Measurements from ENCODE around the gene EPHA5. TPM values are rescaled to one million over a fixed set of nuclear protein-coding genes. Genes with fewer than 3 reads are reported as not detected.

The EPHA5 gene
- total and polyA plus RNA-seq, 2 experiments from 2014 or later, result 0.15 TPM; not detected in 1

DNA sequence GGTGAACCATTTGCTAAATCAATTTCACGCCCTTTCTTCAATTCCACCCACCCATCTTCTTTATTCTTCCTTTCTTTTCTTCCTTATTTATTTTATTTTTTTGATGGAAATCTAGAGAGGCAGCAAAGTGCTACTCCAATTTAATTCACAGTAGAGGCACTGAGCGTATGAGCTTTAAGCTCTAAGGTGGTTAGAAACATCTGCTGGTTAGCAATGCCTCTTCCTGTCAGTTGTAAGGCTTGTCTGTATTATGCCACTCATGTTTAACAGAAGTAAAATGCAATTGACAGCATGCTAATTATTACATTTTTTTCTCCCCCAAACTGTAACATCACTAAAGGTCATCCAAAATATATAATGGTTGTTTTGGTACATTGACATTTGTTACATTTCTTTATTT is 103.8 kb downstream of the EPHA5 start:
- no peaks in the 10 kb centered on the region for H3K9me3 ChIP-seq (ENCODE audit: low read depth)
- H3K27ac ChIP-seq, result no peak overlapping the region
- no peak for DNase-seq (ENCODE audit: low read depth in 1 of 2, low spot score in 1 of 2)
- no peaks in the 10 kb centered on the region for H3K4me1 ChIP-seq (ENCODE audit: low read depth)
- H3K36me3 ChIP-seq, result no peaks in the 10 kb centered on the region
- no peak overlapping the region for H3K4me3 ChIP-seq
- H3K27me3 ChIP-seq, result no peaks in the 10 kb centered on the region
- TF ChIP-seq, protein P1, sequence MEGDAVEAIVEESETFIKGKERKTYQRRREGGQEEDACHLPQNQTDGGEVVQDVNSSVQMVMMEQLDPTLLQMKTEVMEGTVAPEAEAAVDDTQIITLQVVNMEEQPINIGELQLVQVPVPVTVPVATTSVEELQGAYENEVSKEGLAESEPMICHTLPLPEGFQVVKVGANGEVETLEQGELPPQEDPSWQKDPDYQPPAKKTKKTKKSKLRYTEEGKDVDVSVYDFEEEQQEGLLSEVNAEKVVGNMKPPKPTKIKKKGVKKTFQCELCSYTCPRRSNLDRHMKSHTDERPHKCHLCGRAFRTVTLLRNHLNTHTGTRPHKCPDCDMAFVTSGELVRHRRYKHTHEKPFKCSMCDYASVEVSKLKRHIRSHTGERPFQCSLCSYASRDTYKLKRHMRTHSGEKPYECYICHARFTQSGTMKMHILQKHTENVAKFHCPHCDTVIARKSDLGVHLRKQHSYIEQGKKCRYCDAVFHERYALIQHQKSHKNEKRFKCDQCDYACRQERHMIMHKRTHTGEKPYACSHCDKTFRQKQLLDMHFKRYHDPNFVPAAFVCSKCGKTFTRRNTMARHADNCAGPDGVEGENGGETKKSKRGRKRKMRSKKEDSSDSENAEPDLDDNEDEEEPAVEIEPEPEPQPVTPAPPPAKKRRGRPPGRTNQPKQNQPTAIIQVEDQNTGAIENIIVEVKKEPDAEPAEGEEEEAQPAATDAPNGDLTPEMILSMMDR (IDR thresholded peaks at IDR 0.05; ENCODE audit: low read depth, low read length), result no peak

DNA sequence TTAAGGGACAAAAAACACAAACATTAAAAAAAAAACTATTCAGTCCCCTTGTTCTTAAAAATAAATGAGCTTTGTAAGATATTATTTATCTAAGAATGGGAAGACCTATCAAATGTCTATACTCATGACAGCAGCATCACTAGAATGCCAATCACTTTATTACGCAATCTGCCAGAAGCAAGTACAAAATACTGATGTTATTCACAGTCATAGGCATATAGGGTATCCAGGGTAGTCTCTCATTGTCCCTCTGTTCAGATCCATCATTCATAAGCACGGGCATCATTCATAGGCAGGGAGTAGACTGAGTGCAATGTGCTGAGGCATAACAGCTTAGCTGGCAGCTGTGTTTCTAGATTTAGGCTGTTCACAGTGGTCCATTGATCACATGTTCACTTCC is 109.1 kb downstream of the EPHA5 start:
- H3K36me3 ChIP-seq, result no peaks in the 10 kb centered on the region
- TF ChIP-seq, protein P1 (IDR thresholded peaks at IDR 0.05; ENCODE audit: low read depth, low read length), result no peak
- H3K4me1 ChIP-seq (ENCODE audit: low read depth), result no peaks in the 10 kb centered on the region
- no peak overlapping the region for H3K4me3 ChIP-seq
- H3K27ac ChIP-seq, result no peak overlapping the region
- no peaks in the 10 kb centered on the region for H3K9me3 ChIP-seq (ENCODE audit: low read depth)
- DNase-seq (ENCODE audit: low read depth in 1 of 2, low spot score in 1 of 2), result no peak
- H3K27me3 ChIP-seq, result no peaks in the 10 kb centered on the region

DNA sequence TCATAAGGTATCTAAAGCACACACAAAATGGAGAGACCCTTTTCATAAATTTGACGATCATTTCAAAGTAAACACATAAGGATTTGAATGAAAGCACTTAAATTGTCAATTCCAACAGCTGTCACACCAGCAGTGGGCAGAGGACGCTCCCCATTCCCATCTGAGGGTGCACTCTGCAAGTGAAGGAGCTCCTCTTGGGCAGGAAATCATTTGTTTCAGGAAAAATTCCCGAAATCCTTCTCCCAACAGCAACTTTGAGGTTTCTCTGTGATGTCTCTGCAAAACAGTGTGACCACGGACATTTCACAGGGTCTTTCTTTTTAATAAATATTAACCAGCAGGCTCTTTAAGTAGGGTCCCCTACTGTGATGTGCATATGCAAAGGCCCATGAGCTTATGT is 111.0 kb downstream of the EPHA5 start:
- TF ChIP-seq, protein P1 (IDR thresholded peaks at IDR 0.05; ENCODE audit: low read depth, low read length), result no peak
- DNase-seq (ENCODE audit: low read depth in 1 of 2, low spot score in 1 of 2), result no peak
- Histone ChIP-seq H3K9me3 (ENCODE audit: low read depth) (no peaks in the 10 kb centered on the region), H3K27me3 (no peaks in the 10 kb centered on the region), H3K4me1 (ENCODE audit: low read depth) (no peaks in the 10 kb centered on the region), H3K36me3 (no peaks in the 10 kb centered on the region), H3K4me3 (no peak overlapping the region), H3K27ac (no peak overlapping the region)

DNA sequence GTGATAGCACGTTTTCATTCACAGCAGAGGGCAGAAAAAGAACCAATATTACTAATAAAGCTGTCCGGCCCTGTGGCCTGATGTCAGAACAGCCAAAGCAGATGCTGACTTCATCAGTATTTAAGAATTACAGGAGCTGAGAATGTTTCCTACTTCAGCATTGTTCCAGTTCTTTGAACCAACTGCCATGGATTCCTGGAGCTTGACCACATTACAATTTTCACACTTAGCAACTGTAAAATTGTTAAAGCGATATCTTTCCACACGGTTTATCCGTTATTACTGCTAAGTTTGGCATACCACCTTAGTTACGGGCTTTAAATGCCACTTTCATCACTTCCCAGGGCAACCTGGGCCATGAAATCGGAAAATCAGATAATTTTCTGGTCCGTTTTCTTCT is 118.2 kb downstream of the EPHA5 start:
- no peak for DNase-seq (ENCODE audit: low read depth in 1 of 2, low spot score in 1 of 2)
- Histone ChIP-seq H3K27ac (no peak overlapping the region), H3K9me3 (ENCODE audit: low read depth) (no peaks in the 10 kb centered on the region), H3K4me3 (no peak overlapping the region), H3K36me3 (no peaks in the 10 kb centered on the region), H3K27me3 (no peaks in the 10 kb centered on the region), H3K4me1 (ENCODE audit: low read depth) (no peaks in the 10 kb centered on the region)
- TF ChIP-seq, protein P1 (IDR thresholded peaks at IDR 0.05; ENCODE audit: low read depth, low read length), result no peak

DNA sequence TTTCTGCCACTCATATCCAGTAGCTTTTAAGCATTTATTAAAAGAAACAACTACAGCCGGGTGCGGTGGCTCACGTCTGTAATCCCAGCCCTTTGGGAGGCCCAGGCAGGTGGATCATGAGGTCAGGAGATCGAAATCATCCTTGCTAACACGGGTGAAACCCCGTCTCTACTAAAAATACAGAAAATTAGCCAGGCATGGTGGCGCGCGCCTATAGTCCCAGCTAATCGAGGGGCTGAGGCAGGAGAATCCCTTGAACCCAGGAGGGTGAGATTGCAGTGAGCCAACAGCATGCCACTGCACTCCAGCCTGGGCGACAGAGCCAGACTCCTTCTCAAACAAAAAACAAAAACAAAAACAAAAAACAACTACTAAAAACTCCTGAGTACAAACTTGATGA is 119.8 kb downstream of the EPHA5 start:
- Histone ChIP-seq H3K4me1 (ENCODE audit: low read depth) (no peaks in the 10 kb centered on the region), H3K27me3 (no peaks in the 10 kb centered on the region), H3K27ac (no peak overlapping the region), H3K36me3 (no peaks in the 10 kb centered on the region), H3K4me3 (no peak overlapping the region), H3K9me3 (ENCODE audit: low read depth) (no peaks in the 10 kb centered on the region)
- TF ChIP-seq, protein P1 (IDR thresholded peaks at IDR 0.05; ENCODE audit: low read depth, low read length), result no peak
- DNase-seq (ENCODE audit: low read depth in 1 of 2, low spot score in 1 of 2), result no peak

DNA sequence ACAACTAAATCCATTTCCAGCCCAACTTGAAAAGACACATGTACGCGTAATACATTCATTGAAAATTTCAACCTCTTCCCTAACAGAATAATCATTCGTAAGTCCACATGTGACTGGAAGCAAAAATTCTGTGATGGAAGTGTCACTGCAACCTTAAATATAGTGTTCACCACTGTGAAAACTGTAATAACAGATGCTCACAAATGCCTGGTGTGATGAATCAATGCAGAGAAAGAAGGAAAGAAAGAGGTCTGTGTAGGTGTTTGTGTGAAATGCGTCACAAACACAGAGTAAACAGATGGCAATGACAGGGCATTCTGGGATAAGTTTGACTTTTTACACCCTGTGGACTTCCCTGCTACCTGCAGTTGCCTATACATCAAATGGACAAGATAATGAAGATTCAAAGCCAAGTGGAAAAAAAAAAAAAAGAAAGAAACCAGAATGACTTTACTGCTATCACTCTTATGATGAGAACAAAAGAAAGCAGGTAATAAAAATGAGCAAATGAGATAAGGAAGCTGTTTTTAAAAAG is 123.3 kb downstream of the EPHA5 start:
- Histone ChIP-seq H3K9me3 (ENCODE audit: low read depth) (no peaks in the 10 kb centered on the region), H3K36me3 (no peaks in the 10 kb centered on the region), H3K4me3 (no peak overlapping the region), H3K27me3 (no peaks in the 10 kb centered on the region), H3K4me1 (ENCODE audit: low read depth) (no peaks in the 10 kb centered on the region), H3K27ac (no peak overlapping the region)
- no peak for DNase-seq (ENCODE audit: low read depth in 1 of 2, low spot score in 1 of 2)
- TF ChIP-seq, protein P1 (IDR thresholded peaks at IDR 0.05; ENCODE audit: low read depth, low read length), result no peak
